SK-N-MC (cell line): ENCODE data around the gene EBF4.

Experiments used
- DNase-seq: peaks from one replicate; pipeline ENCODE4 v3.0.0-alpha.2; 2011; ENCODE audit warnings: low read depth, low spot score
- H3K27ac ChIP-seq: fragments of 200-600 bp; sonication (generic); 2 replicates; pipeline ENCODE4 v1.5.1; 2016; ENCODE audit warnings: mixed run types
- H3K36me3 ChIP-seq: fragments of 200-600 bp; sonication (generic); 2 replicates; pipeline ENCODE4 v1.6.1; 2017; ENCODE audit warnings: antibody characterized with exemption, low read length, mixed read lengths; ENCODE audit not compliant: insufficient read depth
- H3K4me3 ChIP-seq: fragments of 200-600 bp; sonication (generic); 2 replicates; pipeline ENCODE4 v1.5.1; 2016
- H3K9ac ChIP-seq: fragments of 200-600 bp; sonication (generic); 2 replicates; pipeline ENCODE4 v1.8.0; 2017; ENCODE audit warnings: mixed run types, mixed read lengths; ENCODE audit not compliant: insufficient read length
- H3K9me3 ChIP-seq: fragments of 200-600 bp; sonication (generic); 2 replicates; pipeline ENCODE4 v1.6.1; 2017; ENCODE audit warnings: low read depth, mild to moderate bottlenecking, antibody characterized with exemption, low read length, moderate library complexity, mixed read lengths
- EZH2 ChIP-seq: fragments of 200-600 bp; sonication (generic); IDR thresholded peaks from one replicate; pipeline ENCODE4 v1.6.1; 2017; ENCODE audit warnings: antibody characterized with exemption
- FOXP2 ChIP-seq: optimal IDR thresholded peaks from 2 replicates; pipeline ENCODE3; 2011; ENCODE audit warnings: mild to moderate bottlenecking, moderate library complexity; ENCODE audit not compliant: insufficient read depth; ENCODE audit errors: extremely low read length, control extremely low read depth
- POLR2AphosphoS5 ChIP-seq: IDR thresholded peaks from 2 replicates; pipeline ENCODE4 v1.6.1; 2012; ENCODE audit warnings: mild to moderate bottlenecking, low read depth, low read length, borderline replicate concordance

Gene EBF4, protein sequence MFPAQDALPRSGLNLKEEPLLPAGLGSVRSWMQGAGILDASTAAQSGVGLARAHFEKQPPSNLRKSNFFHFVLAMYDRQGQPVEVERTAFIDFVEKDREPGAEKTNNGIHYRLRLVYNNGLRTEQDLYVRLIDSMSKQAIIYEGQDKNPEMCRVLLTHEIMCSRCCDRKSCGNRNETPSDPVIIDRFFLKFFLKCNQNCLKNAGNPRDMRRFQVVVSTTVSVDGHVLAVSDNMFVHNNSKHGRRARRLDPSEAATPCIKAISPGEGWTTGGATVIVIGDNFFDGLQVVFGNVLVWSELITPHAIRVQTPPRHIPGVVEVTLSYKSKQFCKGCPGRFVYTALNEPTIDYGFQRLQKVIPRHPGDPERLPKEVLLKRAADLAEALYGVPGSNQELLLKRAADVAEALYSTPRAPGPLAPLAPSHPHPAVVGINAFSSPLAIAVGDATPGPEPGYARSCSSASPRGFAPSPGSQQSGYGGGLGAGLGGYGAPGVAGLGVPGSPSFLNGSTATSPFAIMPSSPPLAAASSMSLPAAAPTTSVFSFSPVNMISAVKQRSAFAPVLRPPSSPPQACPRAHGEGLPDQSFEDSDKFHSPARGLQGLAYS

DNA sequence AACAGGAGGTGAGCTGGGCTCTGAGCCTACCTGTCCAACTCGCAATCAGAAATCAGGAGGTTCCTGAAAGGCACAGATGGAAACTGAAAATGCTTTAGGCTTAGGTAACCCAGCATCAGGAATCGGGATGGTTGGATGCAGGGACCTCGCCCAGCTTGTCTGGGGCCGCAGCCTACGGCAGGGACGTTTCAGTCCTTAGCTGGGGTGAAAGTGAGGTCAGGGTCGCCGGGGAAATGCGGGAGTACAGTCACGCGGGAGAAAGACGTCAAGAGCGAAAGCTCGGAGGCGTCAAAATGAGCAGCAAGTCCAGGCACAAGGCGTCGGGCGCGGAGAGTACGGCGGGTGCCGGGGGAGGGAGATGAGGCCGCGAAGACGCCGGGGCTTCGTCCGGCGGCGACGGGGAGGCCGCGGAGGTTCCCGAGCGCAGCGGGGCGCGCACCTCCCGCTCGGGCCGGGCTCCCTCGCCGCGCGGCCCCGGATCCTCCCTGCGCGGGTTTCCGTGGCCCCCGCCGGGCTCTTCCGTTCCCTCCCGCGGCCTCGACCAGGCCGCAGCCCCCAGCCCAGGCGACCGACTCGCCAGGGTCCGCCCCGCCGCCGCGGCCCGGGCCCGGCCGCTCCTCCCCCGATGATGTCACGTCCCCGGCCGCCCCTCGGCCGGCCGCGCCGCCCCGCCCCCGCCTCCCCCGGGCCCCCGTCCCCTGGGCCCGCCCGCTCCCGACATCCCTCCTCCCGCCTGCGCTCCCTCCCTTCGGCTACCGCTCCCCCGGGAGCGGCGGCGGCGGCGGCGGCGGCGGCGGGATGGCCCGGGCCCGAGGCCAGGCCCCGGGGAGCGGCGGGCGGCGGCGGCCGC is at the start of gene EBF4:
EBF4 (plus strand) TSS at position 745 of the 850 bp plus-strand sequence. CDS start 866 bp downstream, outside the sequence.
- Histone ChIP-seq H3K4me3 (peak within 1 kb of the TSS; percentile 71), H3K9me3 (no peaks in the 10 kb centered on the region), H3K36me3 (no peaks in the 10 kb centered on the region), H3K9ac (no peak within 1 kb of the TSS), H3K27ac (no peak within 1 kb of the TSS)
- TF ChIP-seq FOXP2 (no peak), EZH2 (no peak), POLR2AphosphoS5 (no peak)
- no peak for DNase-seq

DNA sequence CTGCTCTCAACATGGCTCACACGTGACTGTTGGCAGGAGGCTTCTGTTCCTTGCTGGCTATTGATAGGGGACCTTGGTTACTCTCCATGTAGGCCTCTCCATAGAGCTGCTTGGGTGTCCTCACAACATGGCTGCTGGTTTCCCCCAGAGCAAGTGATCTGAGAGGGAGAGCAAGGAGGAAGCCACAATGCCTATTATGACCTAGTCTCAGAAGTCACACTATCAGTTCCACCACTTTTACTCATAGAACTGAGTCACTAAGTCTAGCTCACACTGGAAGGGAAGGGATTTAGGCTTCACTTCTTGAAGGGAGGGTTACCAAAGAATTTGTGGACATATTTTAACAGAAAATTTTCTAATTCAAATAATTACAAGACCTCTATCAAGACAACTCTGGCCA is 48.9 kb upstream of the EBF4 start:
- H3K4me3 ChIP-seq = no peak overlapping the region
- no peaks in the 10 kb centered on the region for H3K9me3 ChIP-seq
- H3K9ac ChIP-seq = no peak overlapping the region
- H3K27ac ChIP-seq = no peak overlapping the region
- no peak for TF ChIP-seq EZH2
- TF ChIP-seq POLR2AphosphoS5 = no peak
- no peak for TF ChIP-seq FOXP2
- no peak for DNase-seq
- H3K36me3 ChIP-seq = no peaks in the 10 kb centered on the region

DNA sequence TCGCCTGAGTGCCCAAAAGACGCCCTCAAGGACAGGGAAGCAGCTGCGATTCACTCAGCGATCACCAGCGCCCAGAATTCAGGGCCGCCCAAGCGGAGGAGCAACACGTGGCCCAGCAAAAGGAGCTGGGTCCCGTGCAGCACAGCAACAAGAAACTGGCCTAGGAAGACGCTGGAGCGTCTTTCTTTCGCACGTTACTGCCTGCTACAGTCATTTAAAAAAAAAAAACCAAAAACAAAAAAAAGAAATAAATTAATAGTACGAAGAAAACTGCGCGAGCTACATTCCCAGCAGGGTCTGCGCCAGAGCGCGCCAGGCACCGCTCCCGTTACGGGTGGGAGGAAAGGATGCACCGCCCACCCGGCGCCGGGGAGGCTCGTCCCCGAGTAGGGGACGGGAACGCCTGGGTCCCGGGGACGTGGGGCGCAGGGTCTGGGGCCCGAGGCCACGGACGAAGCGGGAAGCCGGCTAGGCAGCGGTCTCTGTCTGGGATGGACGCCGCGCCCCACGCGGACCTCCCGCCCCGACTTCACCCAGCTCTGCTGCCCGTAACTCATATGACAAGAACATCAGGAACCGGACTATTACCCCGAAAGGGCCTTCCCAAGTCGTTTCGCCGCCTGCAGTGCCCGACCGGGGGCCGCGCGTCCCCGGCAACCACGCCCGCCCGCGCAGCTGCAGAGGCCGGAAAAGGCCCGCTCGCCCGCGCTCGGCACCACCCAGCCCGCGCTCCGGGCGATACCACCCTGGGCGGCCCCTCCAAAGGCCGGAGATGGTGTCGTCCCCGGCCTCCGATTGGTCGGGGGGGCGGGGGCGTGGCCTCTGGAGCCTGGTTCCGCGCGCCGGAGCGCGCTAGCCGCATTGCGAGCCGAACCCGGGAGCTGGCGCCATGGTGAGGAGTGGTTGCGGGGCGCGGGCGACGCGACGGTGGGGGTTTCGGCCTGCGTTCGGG is 40.5 kb upstream of the EBF4 start, which contains the start of gene NOP56:
NOP56 (plus strand) TSS at position 861 of the 952 bp plus-strand sequence; CDS start at position 890, 29 bp downstream.
- Histone ChIP-seq H3K36me3 (peaks cover 42% of the 10 kb centered on the region), H3K4me3 (peak within 1 kb of the TSS; percentile 91)
- no peak for TF ChIP-seq EZH2
- TF ChIP-seq FOXP2 = no peak
- TF ChIP-seq POLR2AphosphoS5 = peak; percentile 99

DNA sequence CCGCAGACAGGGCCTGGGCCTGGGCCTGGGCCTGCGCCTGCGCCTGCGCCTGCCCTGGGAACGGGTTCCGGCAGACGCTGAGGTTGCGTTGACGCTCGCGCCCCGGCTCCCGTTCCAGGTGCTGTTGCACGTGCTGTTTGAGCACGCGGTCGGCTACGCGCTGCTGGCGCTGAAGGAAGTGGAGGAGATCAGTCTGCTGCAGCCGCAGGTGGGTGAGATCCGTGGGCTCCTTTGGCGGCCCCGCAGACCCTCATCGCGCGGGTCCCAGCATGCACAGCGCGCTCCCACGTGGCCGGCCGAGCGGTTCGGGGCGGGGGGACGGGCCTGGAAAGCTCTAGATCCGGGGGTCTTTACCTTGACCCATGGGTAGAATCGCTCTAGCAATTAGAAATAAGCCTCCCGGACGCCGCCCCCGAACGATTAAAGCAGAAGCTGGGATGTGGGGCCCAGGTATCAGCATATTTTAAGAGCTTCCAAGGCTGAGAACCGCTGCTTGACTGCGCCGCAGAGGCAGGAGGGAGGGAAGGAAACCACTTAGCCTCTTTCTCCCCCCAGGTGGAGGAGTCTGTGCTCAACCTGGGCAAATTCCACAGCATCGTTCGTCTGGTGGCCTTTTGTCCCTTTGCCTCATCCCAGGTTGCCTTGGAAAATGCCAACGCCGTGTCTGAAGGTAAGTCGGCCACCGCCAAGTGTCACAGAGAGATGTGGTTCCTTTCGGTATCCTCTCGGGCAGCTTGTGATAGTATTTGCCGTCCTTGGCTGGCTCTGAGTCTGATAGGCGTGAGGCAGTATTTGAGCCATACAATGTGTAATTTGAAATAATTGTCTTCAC is 39.6 kb upstream of the EBF4 start:
- peak overlapping the region; percentile 91 for H3K4me3 ChIP-seq
- H3K9ac ChIP-seq = peak overlapping the region; percentile 96
- H3K27ac ChIP-seq = peak overlapping the region; percentile 85
- no peak for DNase-seq
- no peak for TF ChIP-seq EZH2
- TF ChIP-seq POLR2AphosphoS5 = no peak; the same call in none of the 2 replicates
- no peak for TF ChIP-seq FOXP2
- peaks cover 51% of the 10 kb centered on the region for H3K36me3 ChIP-seq
- H3K9me3 ChIP-seq = no peaks in the 10 kb centered on the region

More for the DNA sequence above, 40.5 kb upstream of the EBF4 start, which contains the start of gene NOP56:
- H3K27ac ChIP-seq = peak within 1 kb of the TSS; percentile 95
- no peaks in the 10 kb centered on the region for H3K9me3 ChIP-seq
- DNase-seq = peak; percentile 30
- peak within 1 kb of the TSS; percentile 96 for H3K9ac ChIP-seq

DNA sequence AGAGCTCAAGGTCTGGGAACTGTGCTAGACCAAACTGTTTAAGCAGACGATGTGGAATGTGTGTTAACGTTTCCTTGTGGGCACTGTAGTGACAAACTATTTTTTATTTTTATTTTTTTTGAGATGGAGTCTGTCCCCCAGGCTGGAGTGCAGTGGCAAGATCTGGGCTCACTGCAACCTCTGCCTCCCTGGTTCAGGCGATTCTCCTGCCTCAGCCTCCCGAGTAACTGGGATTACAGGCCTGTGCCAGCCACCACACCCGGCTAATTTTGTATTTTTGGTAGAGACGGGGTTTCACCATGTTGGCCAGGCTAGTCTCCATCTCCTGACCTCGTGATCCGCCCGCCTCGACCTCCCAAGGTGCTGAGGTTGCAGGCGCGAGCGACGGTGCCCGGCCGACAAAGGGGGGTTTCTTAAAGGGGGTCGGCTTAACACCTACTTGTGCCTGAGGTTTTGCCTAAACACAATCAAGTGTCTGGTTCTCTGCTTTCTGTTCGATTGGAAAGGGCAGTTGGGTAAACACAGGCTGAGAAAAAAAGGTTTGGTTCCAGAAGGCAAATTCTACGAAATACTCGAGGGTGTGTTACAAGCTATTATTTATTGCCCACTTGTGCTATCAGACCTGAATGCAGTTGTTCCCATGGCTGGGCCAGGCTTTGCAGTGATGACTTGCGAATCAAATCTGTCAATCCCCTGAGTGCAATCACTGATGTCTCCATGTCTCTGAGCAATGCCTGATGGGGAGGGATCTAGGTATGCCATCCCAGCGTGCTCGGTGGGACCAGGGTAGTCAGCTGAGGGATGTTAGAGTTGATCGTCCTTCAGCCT is 38.8 kb upstream of the EBF4 start:
- no peak for DNase-seq
- no peak for TF ChIP-seq POLR2AphosphoS5
- TF ChIP-seq FOXP2 = no peak
- TF ChIP-seq EZH2 = no peak
- Histone ChIP-seq H3K4me3 (peak overlapping the region; percentile 91), H3K36me3 (peaks cover 59% of the 10 kb centered on the region), H3K9ac (peak overlapping the region; percentile 96), H3K9me3 (no peaks in the 10 kb centered on the region), H3K27ac (peak overlapping the region; percentile 85)

DNA sequence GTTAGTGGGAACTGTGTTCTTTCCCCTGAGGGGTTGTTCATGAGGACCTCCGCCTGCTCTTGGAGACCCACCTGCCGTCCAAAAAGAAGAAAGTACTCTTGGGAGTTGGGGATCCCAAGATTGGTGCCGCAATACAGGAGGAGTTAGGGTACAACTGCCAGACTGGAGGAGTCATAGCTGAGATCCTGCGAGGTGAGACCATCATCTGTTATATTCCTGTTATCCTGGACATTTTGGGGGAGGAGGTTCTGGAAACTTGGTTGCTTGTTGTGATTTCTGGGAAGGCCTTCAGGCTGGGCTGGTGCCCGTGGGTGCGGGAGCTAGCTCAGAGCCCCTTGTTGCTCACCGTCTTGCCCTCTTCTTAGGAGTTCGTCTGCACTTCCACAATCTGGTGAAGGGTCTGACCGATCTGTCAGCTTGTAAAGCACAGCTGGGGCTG is 38.2 kb upstream of the EBF4 start:
- Histone ChIP-seq H3K9ac (peak overlapping the region; percentile 96), H3K36me3 (peaks cover 65% of the 10 kb centered on the region), H3K4me3 (peak overlapping the region; percentile 91), H3K9me3 (no peaks in the 10 kb centered on the region), H3K27ac (peak overlapping the region; percentile 85)
- no peak for DNase-seq
- TF ChIP-seq EZH2 (no peak), POLR2AphosphoS5 (no peak), FOXP2 (no peak)
